ENCODE measurements around the gene NELFB. TPM values are rescaled to one million over a fixed set of nuclear protein-coding genes. Genes with fewer than 3 reads are reported as not detected.

NELFB gene
- total RNA-seq, 1 donor from 2014 or later: 47.3 TPM

DNA sequence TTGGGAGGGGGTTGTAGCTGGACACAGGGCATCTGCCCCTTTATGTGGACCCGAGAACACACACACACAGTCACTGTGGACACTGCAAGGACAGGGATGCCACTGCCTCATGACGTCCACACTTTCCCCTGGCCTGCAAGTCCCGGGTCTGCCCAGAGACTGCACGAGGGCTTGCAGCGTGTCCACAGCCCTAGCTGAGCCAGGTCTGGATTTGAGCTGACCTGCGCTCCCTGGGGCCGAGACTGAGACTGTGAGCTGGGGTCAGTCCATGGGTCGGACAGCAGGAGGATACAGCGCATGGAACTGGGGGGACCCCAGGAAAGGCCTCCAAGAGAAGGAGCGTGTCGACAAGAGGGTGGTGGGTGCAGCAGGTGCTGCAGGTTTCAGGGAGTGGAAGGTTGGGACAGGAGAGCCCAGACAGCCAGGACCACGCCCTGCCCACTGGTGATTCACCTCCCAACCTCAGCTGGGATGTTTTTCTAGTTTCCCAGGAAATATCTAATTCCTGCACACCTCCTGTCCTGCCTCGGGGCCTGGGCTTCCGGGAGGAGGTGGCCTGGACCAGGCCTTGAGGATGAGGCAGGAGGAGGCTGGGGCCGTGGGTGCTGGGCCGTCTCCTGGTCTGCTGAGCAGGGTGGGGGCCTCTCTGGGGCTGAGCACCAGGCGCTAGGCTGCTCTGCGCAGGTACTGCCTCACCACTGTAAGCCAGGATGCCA is 28.6 kb upstream of the NELFB start:
- no peak for DNase-seq (ENCODE audit: low read depth)
- no peaks in the 10 kb centered on the region for H3K36me3 ChIP-seq (ENCODE audit: control insufficient read depth, insufficient read depth, low read length)
- TF ChIP-seq, protein P1, sequence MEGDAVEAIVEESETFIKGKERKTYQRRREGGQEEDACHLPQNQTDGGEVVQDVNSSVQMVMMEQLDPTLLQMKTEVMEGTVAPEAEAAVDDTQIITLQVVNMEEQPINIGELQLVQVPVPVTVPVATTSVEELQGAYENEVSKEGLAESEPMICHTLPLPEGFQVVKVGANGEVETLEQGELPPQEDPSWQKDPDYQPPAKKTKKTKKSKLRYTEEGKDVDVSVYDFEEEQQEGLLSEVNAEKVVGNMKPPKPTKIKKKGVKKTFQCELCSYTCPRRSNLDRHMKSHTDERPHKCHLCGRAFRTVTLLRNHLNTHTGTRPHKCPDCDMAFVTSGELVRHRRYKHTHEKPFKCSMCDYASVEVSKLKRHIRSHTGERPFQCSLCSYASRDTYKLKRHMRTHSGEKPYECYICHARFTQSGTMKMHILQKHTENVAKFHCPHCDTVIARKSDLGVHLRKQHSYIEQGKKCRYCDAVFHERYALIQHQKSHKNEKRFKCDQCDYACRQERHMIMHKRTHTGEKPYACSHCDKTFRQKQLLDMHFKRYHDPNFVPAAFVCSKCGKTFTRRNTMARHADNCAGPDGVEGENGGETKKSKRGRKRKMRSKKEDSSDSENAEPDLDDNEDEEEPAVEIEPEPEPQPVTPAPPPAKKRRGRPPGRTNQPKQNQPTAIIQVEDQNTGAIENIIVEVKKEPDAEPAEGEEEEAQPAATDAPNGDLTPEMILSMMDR (IDR thresholded peaks at IDR 0.05; ENCODE audit: insufficient read depth, low read length, poor library complexity, severe bottlenecking): no peak
- peaks cover 24% of the 10 kb centered on the region for H3K27me3 ChIP-seq (ENCODE audit: control insufficient read depth, insufficient read depth, low read length)
- no peak overlapping the region for H3K4me3 ChIP-seq (ENCODE audit: low read depth, low read length)

DNA sequence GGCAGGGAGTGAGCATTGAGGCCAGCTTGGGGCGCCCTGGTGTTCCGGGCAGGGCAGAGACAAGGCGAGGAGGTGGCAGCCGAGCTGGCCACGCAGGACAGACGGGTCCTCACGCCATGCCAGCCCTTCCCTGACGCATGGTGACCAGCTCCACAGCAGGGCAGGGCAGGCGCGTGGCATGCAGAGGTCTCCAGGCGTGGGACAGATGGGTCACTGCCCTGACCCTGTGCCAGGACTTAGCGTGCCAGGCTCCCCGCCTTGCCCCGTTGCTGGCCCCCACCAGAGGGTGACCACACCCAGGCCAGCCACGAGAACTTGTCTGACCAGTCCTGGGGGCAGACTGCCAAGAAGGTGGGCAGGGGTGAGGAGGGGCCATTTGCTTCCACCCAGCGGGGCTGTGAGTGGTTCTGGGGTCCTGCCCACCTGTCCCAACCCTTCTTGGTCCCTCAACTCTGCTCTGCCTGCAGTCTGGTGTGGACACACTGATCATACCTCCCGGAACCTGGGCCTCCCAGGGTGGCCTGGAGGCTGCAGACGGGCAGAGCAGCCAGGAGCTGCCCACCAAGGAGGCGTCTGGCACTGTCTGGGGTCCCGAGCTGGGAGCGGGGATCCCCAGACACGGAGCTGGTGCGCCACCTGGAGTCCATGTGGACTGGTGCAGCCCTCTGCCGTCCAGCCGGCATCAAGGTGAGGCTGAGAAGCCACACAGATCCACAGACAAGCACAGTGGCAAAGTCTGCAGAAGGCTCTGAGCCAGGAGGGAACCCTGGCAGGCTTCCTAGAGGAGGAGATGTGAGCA is 27.9 kb upstream of the NELFB start, which contains the start of gene RNF224:
Gene RNF224 (plus strand): TSS at position 449 of the 799 bp plus-strand sequence. CDS start 834 bp downstream, outside the sequence.
- no peak for DNase-seq (ENCODE audit: low read depth)
- TF ChIP-seq, protein P1 (IDR thresholded peaks at IDR 0.05; ENCODE audit: insufficient read depth, low read length, poor library complexity, severe bottlenecking): peak; percentile 91
- Histone ChIP-seq H3K27me3 (ENCODE audit: control insufficient read depth, insufficient read depth, low read length) (peaks cover 27% of the 10 kb centered on the region), H3K36me3 (ENCODE audit: control insufficient read depth, insufficient read depth, low read length) (no peaks in the 10 kb centered on the region), H3K4me3 (ENCODE audit: low read depth, low read length) (no peak within 1 kb of the TSS)

DNA sequence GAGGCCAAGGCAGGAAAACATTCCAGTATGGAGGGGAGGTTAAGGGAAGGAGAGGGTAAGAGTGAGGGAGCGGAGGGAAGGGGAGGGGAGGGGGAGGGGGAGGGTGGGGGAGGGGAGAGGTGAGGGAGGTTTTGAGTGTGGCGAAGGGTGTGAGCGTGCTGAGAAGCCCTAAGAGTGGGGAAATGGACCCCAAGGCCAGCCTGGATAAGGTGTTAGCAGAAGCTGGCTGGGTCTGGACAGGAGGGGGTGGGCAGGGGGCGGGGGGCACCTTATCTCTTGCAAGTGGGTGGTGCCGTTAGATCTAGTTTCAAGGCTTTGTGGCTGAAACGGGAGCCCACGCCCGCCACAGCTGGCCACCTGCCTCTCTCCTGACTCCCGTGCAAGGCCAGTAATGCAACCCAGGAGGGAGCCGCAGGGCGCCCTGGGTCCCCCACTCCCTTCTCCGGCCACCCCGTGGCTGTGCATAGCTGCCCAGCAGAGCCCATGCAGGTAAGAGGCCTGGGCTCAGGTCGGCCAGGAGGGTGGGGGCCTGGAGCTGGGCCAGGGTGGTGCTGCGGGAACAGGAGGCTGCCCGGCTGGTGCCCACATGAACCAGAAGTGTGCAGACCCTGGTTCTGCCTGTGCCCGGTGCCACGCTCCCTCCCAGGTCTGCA is 27.1 kb upstream of the NELFB start:
- no peak for DNase-seq (ENCODE audit: low read depth)
- Histone ChIP-seq H3K27me3 (ENCODE audit: control insufficient read depth, insufficient read depth, low read length) (peaks cover 35% of the 10 kb centered on the region), H3K36me3 (ENCODE audit: control insufficient read depth, insufficient read depth, low read length) (no peaks in the 10 kb centered on the region), H3K4me3 (ENCODE audit: low read depth, low read length) (no peak overlapping the region)
- TF ChIP-seq, protein P1 (IDR thresholded peaks at IDR 0.05; ENCODE audit: insufficient read depth, low read length, poor library complexity, severe bottlenecking): no peak

DNA sequence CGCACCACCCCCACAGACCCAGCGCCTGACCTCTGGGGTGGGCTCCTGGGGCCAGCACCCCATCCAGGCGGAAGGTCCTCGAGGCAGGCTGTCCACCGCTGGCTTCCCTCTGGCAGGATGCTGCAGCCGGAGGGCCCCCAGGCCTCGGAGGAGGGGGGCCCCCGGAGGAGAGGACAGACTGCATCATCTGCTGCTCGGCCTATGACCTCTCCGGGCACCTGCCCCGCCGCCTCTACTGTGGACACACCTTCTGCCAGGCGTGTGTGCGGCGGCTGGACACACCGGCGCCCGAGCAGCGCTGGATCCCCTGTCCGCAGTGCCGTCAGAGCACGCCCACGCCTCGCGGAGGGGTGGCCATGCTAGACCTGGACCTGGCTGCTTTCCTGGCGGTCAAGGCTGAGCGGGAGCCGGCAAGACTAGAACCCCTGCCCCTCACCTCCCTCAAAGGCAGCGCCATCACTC is 26.6 kb upstream of the NELFB start:
- no peak for DNase-seq (ENCODE audit: low read depth)
- TF ChIP-seq, protein P1 (IDR thresholded peaks at IDR 0.05; ENCODE audit: insufficient read depth, low read length, poor library complexity, severe bottlenecking): no peak
- Histone ChIP-seq H3K27me3 (ENCODE audit: control insufficient read depth, insufficient read depth, low read length) (peaks cover 40% of the 10 kb centered on the region), H3K4me3 (ENCODE audit: low read depth, low read length) (no peak overlapping the region), H3K36me3 (ENCODE audit: control insufficient read depth, insufficient read depth, low read length) (no peaks in the 10 kb centered on the region)

DNA sequence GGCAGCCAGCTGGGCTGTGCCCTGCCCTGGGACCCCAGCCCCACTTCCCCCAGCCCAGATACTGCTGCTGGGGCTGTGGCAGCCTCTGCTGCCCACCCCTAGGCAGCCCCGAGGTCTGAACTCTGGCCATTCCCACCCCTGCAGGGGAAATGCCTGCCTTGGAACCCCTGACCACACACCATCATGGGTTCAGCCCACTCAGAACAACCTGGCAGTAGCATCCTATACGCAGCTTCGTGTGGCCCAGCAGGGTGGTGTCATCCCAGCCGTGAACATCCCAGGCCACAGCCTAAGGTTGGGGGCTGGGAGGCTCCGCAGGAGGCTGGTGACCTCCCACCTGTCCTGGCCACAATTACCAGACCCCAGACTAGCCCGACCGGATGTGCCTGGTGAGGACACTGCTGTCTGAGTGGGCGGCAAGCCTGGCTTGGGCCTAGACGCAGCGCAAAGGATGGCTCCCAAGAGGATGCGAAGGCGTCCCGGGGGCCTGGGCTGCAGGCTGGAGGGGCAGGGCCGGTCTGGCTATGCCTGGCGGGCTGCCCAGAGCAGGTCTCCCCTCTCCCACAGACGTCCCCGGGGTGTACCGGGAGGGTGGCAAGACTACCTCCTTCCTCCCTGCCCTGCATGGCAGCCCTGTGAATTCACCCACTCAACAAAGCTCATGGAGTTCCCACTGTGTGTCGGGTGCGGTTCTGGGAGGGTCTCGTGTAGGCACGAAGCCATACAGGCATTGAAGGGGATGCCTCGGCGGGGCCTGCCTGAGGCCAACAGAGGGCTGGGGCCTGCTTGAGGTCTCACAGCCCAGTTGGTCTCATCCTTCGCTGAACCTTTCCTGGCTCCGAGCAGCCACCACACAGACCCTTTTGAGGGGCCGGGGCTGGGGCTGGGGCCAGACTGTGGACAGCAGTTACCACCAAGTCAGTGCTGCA is 25.9 kb upstream of the NELFB start:
- no peak overlapping the region for H3K4me3 ChIP-seq (ENCODE audit: low read depth, low read length)
- H3K36me3 ChIP-seq (ENCODE audit: control insufficient read depth, insufficient read depth, low read length): no peaks in the 10 kb centered on the region
- H3K27me3 ChIP-seq (ENCODE audit: control insufficient read depth, insufficient read depth, low read length): peaks cover 46% of the 10 kb centered on the region
- no peak for DNase-seq (ENCODE audit: low read depth)
- TF ChIP-seq, protein P1 (IDR thresholded peaks at IDR 0.05; ENCODE audit: insufficient read depth, low read length, poor library complexity, severe bottlenecking): no peak
